Measurements from ENCODE around the gene SMAD7. TPM values are rescaled to one million over a fixed set of nuclear protein-coding genes. Genes with fewer than 3 reads are reported as not detected.

Gene SMAD7
- total RNA-seq, 4 donors from 2014 or later: 33.6 to 78.4 (median 47.2) TPM

DNA sequence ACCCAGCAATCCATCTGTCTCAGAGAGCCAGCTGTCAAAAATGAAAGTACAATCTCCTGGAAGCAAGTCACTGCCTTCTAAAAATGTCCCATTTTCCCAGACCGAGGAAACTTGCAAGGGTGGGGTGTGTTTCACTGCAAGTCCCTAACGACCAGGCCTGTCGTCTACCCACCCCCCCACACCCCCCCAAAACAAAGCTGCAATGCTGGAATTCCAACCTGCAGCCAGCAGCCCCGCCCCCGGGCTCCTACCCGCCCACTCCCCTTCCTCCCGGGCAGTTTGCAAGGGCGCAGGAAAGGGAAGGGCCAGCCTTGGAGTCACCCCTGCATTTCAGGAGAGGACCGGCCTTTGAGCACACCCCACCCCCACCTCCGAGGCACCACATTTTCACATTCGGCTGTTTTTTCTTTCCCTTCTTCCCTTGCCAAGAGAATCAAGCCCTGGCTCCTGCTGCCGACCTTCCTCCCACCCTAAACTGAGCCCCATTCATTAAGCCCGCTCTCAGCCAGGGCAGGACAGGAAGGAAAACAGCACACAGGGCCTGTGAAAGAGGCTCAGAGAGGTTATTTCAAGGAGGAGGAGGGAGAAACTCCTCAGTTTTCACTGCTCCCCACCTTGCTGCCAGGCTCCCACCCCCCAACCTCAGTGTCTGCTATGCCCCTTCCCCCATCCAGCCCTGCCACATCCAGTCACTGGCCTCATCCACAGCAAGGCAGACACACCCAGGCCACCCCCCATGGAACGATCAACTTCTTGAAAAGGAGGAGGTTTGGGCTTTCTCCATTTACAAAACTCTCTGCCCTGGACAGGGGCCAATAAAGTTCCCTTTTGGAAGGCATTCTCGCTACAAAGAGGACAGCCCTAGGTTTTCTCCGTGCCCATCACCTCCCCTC lies 11.3 kb downstream of the SMAD7 start:
- no peak for ATAC-seq (ENCODE audit: low FRiP score)
- TF ChIP-seq, protein P1, sequence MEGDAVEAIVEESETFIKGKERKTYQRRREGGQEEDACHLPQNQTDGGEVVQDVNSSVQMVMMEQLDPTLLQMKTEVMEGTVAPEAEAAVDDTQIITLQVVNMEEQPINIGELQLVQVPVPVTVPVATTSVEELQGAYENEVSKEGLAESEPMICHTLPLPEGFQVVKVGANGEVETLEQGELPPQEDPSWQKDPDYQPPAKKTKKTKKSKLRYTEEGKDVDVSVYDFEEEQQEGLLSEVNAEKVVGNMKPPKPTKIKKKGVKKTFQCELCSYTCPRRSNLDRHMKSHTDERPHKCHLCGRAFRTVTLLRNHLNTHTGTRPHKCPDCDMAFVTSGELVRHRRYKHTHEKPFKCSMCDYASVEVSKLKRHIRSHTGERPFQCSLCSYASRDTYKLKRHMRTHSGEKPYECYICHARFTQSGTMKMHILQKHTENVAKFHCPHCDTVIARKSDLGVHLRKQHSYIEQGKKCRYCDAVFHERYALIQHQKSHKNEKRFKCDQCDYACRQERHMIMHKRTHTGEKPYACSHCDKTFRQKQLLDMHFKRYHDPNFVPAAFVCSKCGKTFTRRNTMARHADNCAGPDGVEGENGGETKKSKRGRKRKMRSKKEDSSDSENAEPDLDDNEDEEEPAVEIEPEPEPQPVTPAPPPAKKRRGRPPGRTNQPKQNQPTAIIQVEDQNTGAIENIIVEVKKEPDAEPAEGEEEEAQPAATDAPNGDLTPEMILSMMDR (IDR thresholded peaks at IDR 0.05): no peak
- DNase-seq (ENCODE audit: low spot score): no peak

- DNase-seq (ENCODE audit: low spot score) (no peak), ATAC-seq (ENCODE audit: low FRiP score) (no peak)
- TF ChIP-seq, protein P1 (IDR thresholded peaks at IDR 0.05): no peak
Observed at GRCh38 chr18:48938827-48939204, 11.9 kb downstream of the SMAD7 start.

DNA sequence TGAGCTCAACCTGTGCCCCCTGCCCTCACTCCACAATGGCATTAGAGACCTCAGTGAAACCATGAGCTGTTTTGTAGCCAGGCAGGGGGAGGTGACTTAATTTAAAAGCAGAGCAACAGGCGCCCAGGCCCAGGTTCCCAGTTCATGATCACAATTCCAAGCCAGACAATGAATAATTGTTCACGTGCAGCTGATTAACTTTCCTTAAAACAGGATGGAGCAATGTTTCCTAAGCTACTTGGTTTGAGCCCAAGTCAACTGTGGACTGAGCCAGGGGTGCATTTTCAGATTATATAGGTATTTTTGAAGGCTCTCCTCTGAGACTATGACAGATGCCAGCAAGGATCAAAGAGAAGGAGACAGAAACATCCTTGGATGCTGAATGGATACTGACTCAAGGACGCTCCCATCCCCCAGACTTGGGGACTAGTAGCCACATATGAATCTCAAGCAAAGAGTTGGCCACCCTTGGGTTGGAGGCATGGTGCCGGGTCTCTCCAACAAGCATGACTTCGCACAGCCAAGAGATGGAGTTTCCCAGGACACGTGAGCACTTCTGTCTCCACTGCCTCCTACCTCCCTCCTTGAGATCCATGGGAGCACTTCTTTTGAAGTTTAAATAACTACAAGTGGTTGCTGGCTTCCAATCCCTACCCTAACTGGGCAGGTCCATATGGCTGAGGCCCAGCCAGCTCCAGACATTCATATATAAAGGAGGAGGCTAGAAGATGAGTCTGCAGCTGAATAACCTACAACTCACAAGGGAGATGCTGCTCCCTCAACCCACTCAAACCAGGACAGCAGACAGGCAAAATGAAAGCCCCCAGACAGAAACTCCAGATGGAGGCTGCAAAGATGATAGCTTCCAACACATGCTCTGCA lies 12.7 kb downstream of the SMAD7 start:
- TF ChIP-seq, protein P1 (IDR thresholded peaks at IDR 0.05): no peak
- ATAC-seq (ENCODE audit: low FRiP score): no peak
- DNase-seq (ENCODE audit: low spot score): no peak

GRCh38 chr18:48935433-48935774 lies 15.4 kb downstream of the SMAD7 start:
- no peak for DNase-seq (ENCODE audit: low spot score)
- ATAC-seq (ENCODE audit: low FRiP score): peak; percentile 3
- TF ChIP-seq, protein P1 (IDR thresholded peaks at IDR 0.05): no peak

DNA sequence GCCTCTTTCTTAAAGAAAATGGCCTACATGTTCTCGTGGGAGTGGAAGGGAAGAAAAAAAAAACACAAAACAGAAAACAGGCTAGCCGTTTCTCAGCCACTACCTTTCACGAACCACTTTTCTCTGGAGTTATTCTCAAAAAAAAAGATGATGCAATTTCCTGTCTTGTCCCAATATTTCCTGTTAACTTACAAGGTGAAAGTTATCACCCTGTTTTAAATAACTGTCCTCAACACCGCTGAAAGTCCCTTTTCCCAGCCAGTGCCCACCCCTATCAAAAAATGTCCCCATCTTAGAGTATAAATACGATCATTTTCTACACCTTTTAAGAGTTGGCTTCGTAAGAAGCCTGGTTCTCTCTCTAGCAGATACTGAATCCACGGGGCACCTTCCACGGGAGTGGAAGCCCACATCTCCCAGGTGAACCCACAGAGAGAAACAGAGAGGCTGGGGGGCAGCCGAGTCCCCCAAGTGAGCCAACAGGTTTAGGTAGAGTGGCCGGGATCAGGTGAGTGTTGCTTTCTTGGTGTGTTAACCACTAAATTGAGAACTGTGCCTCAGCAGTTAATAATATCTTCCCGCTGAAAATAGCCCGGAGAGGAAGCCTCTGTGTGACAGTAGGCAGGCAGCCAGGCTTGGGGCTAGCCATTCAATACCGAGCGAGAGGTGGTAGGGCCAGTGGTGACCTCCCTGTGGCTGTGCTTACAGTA lies 15.9 kb downstream of the SMAD7 start:
- DNase-seq (ENCODE audit: low spot score) (no peak), ATAC-seq (ENCODE audit: low FRiP score) (peak; percentile 2)
- TF ChIP-seq, protein P1 (IDR thresholded peaks at IDR 0.05): no peak

DNA sequence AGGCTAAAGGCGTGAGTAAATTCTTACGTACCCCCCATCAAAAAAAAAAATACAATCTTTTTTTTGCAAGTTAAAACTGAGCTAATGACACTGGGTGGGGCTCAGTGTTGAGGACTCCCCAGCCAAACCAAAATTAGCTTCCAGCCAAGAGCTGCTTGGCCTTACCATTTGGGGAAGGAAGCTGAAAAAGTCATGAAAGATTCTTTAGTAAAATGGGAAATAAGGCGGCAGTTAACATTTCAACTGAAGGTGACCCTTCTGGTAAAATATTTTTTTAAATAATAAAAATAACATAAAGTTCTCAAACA lies 16.4 kb downstream of the SMAD7 start:
- TF ChIP-seq, protein P1 (IDR thresholded peaks at IDR 0.05): no peak
- ATAC-seq (ENCODE audit: low FRiP score) (no peak), DNase-seq (ENCODE audit: low spot score) (no peak)
